Measurements from ENCODE around the gene TMEM131. TPM values are rescaled to one million over a fixed set of nuclear protein-coding genes. Genes with fewer than 3 reads are reported as not detected.

Gene TMEM131
- total RNA-seq, 1 donor from 2014 or later, result 35.4 TPM

- Histone ChIP-seq H3K4me3 (no peak overlapping the region), H3K27me3 (no peaks in the 10 kb centered on the region), H3K36me3 (no peaks in the 10 kb centered on the region), H3K4me1 (no peaks in the 10 kb centered on the region), H3K27ac (no peak overlapping the region), H3K9me3 (no peaks in the 10 kb centered on the region)
- DNase-seq (ENCODE audit: extremely low spot score in 2 of 2), result no peak
- TF ChIP-seq CTCF (IDR thresholded peaks at IDR 0.05) (no peak), POLR2AphosphoS5 (IDR thresholded peaks at IDR 0.05; ENCODE audit: insufficient read depth in 1 of 2, low read depth in 1 of 2) (no peak), POLR2A (IDR thresholded peaks at IDR 0.05) (no peak)
- intact Hi-C loops (cut with DNase I), result no loop called here
Observed at GRCh38 chr2:97819754-97820153, 176.0 kb downstream of the TMEM131 start.

GRCh38 chr2:97816411-97816810, 179.3 kb downstream of the TMEM131 start:
- peaks cover 0 to 11% of the 10 kb centered on the region in 2 donors for H3K36me3 ChIP-seq

GRCh38 chr2:97812931-97813330, 182.8 kb downstream of the TMEM131 start:
- peaks cover 0 to 12% of the 10 kb centered on the region in 2 donors for H3K36me3 ChIP-seq
- H3K4me3 ChIP-seq, result no peak overlapping the region
- no peak overlapping the region for H3K27ac ChIP-seq
- DNase-seq (ENCODE audit: extremely low spot score in 2 of 2), result no peak
- TF ChIP-seq CTCF (IDR thresholded peaks at IDR 0.05) (no peak), POLR2AphosphoS5 (IDR thresholded peaks at IDR 0.05; ENCODE audit: insufficient read depth in 1 of 2, low read depth in 1 of 2) (no peak), POLR2A (IDR thresholded peaks at IDR 0.05) (no peak)
- no peaks in the 10 kb centered on the region for H3K27me3 ChIP-seq
- intact Hi-C loops (cut with DNase I), result no loop called here
- no peaks in the 10 kb centered on the region for H3K4me1 ChIP-seq
- H3K9me3 ChIP-seq, result no peaks in the 10 kb centered on the region

More at GRCh38 chr2:97816411-97816810, 179.3 kb downstream of the TMEM131 start:
- no peaks in the 10 kb centered on the region for H3K27me3 ChIP-seq
- no peaks in the 10 kb centered on the region for H3K4me1 ChIP-seq
- H3K4me3 ChIP-seq, result no peak overlapping the region
- intact Hi-C loops (cut with DNase I), result no loop called here
- TF ChIP-seq POLR2AphosphoS5 (IDR thresholded peaks at IDR 0.05; ENCODE audit: insufficient read depth in 1 of 2, low read depth in 1 of 2) (no peak), CTCF (IDR thresholded peaks at IDR 0.05) (no peak), POLR2A (IDR thresholded peaks at IDR 0.05) (no peak)
- no peak overlapping the region for H3K27ac ChIP-seq
- no peaks in the 10 kb centered on the region for H3K9me3 ChIP-seq
- DNase-seq (ENCODE audit: extremely low spot score in 2 of 2), result no peak

GRCh38 chr2:97808816-97809215, 186.9 kb downstream of the TMEM131 start:
- TF ChIP-seq POLR2AphosphoS5 (IDR thresholded peaks at IDR 0.05; ENCODE audit: insufficient read depth in 1 of 2, low read depth in 1 of 2) (no peak), POLR2A (IDR thresholded peaks at IDR 0.05) (no peak), CTCF (IDR thresholded peaks at IDR 0.05) (no peak)
- intact Hi-C loops (cut with DNase I), result loop anchor here (10.0 kb wide), 1 partner anchor 576 kb away; no protein-coding TSS in a partner anchor
- H3K36me3 ChIP-seq, result peaks cover 0 to 10% of the 10 kb centered on the region in 2 donors

GRCh38 chr2:97806738-97807618, 188.8 kb downstream of the TMEM131 start:
- DNase-seq (ENCODE audit: extremely low spot score in 2 of 2), result no peak
- intact Hi-C loops (cut with DNase I), result loop anchor here (10.0 kb wide), 1 partner anchor 578 kb away; no protein-coding TSS in a partner anchor
- H3K27me3 ChIP-seq, result no peaks in the 10 kb centered on the region
- H3K9me3 ChIP-seq, result no peaks in the 10 kb centered on the region
- peaks cover 0 to 13% of the 10 kb centered on the region in 2 donors for H3K36me3 ChIP-seq
- H3K27ac ChIP-seq, result no peak overlapping the region
- H3K4me1 ChIP-seq, result no peaks in the 10 kb centered on the region
- H3K4me3 ChIP-seq, result no peak overlapping the region
- TF ChIP-seq POLR2AphosphoS5 (IDR thresholded peaks at IDR 0.05; ENCODE audit: insufficient read depth in 1 of 2, low read depth in 1 of 2) (peak in 1 of 2 donors; percentile 22), CTCF (IDR thresholded peaks at IDR 0.05) (peak; percentile 81 to 96 (median 88)), POLR2A (IDR thresholded peaks at IDR 0.05) (no peak)

More at GRCh38 chr2:97808816-97809215, 186.9 kb downstream of the TMEM131 start:
- no peaks in the 10 kb centered on the region for H3K4me1 ChIP-seq
- no peaks in the 10 kb centered on the region for H3K27me3 ChIP-seq
- H3K27ac ChIP-seq, result no peak overlapping the region
- no peak for DNase-seq (ENCODE audit: extremely low spot score in 2 of 2)
- H3K4me3 ChIP-seq, result no peak overlapping the region
- no peaks in the 10 kb centered on the region for H3K9me3 ChIP-seq

All from vagina (tissue), 2 donors.